Prostate gland (tissue), 2 donors: ENCODE measurements around the gene ACTC1.

Experiments
- POLR2A ChIP-seq: fragments of 450-650 bp; IDR thresholded peaks from one replicate; pipeline ENCODE4 v1.6.1; 2016; ENCODE audit warnings: antibody characterized with exemption, mild to moderate bottlenecking
- POLR2AphosphoS5 ChIP-seq: sonication (generic); formaldehyde crosslinking; IDR thresholded peaks from one replicate; pipeline ENCODE4 v1.6.1; 2017; ENCODE audit warnings: antibody characterized with exemption
- TF ChIP-seq, protein P1 (sequence below), 4 experiments: fragments of 200-600 bp in 2 of 4; fragments of 450-650 bp in 2 of 4; sonication (generic) in 2 of 4; IDR thresholded peaks; 1 replicate in 3 of 4; 2 replicates in 1 of 4; pipeline ENCODE4 v1.5.1; 2016 to 2019; ENCODE audit warnings: antibody characterized with exemption in 4 of 4, mild to moderate bottlenecking in 2 of 4, moderate library complexity in 2 of 4

DNA sequence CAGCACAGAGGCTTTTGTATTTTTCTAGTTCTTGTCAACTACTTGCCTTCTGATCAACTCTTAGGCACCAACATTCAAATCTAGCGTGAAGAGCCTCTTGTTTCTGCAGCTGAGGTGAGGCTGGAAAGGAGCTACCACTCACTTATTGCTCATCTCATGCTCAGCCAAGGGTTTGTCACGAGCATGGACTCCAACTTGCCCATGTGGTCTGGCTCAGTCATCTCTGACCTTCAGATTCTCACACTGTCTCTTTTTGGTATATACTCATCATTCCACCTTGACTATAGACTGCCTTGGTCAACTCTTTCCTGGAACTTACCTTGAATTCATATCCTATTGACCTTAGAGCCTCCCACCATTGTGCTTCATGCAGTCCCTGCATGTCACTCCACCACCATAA lies 35.4 kb downstream of the ACTC1 start:
- TF ChIP-seq, protein P1, sequence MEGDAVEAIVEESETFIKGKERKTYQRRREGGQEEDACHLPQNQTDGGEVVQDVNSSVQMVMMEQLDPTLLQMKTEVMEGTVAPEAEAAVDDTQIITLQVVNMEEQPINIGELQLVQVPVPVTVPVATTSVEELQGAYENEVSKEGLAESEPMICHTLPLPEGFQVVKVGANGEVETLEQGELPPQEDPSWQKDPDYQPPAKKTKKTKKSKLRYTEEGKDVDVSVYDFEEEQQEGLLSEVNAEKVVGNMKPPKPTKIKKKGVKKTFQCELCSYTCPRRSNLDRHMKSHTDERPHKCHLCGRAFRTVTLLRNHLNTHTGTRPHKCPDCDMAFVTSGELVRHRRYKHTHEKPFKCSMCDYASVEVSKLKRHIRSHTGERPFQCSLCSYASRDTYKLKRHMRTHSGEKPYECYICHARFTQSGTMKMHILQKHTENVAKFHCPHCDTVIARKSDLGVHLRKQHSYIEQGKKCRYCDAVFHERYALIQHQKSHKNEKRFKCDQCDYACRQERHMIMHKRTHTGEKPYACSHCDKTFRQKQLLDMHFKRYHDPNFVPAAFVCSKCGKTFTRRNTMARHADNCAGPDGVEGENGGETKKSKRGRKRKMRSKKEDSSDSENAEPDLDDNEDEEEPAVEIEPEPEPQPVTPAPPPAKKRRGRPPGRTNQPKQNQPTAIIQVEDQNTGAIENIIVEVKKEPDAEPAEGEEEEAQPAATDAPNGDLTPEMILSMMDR (IDR thresholded peaks at IDR 0.05): no peak
- TF ChIP-seq POLR2A (no peak), POLR2AphosphoS5 (no peak)
